Activated CD8-positive, alpha-beta memory T cell treated with anti-CD3 and anti-CD28 coated beads for 1 hour (primary cell): ENCODE measurements around the gene MCU.
"Not testable (repeated sequence)": the region's sequence is repeated elsewhere in the genome, so short reads cannot be mapped to it uniquely, and the experiment has no call there.

ENCODE experiments used
- DNase-seq, 2 donors: peaks; one replicate each; pipeline ENCODE4 v3.0.0-alpha.2; 2020; ENCODE audit warnings: low read depth in 1 of 2; ENCODE audit errors: extremely low read depth in 1 of 2

Gene MCU

DNA sequence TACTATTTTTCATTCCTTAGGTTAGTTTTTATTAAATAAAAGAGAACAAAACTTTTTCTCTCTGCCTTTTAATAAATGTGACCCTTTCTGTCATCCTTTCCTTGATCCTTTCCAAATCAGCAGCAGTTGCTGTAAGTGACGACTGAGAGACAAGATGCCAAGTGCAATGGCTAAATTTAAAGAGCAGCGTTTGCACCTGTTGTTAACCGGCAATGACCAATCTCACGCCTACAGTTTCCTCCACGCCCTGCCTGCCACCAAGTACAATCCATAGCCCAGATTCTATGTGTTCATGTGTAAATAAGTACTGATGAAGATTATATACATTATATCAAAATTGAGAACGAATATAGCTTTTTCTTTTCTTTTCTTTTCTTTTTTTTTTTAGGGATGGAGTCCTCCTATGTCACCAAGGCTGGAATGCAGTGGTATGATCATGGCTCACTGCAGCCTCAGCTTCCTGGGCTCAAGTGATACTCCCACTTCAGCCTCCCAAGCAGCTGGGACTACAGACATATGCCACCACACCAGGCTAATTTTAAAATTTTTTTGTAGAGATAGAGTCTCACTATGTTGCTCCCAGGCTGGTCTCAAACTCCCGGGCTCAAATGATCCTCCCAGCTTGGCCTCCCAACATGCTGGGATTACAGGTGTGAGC, 6.5 kb upstream of the MCU start:
- no peak for DNase-seq

GRCh38 chr10:72686430-72686829, 5.5 kb upstream of the MCU start:
- not testable (repeated sequence) for DNase-seq

GRCh38 chr10:72687035-72687434, 4.9 kb upstream of the MCU start:
- DNase-seq: no peak

- DNase-seq: no peak
These were observed 3.7 kb upstream of the MCU start for GRCh38 chr10:72688208-72688651.

DNA sequence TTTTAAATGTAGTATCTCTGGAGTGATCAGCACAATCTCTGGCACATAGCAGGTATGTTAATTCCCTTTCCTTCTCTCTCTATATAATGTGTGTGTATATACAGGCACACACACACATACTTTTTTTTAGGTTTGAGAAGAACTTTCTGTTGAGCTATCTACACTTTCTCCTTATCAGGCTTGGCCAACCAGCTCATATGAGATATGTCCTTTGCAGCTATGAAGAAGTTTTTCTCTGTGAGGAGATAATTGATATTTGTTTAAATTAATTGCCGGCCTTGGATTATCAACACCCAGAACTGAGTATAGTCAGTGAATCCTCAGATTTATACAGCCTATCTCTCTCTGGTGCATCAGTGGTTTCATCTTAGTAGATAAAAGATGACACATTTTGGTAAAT, 2.3 kb upstream of the MCU start:
- no peak for DNase-seq

- no peak for DNase-seq
These were observed 1.7 kb upstream of the MCU start for GRCh38 chr10:72690071-72690755.

DNA sequence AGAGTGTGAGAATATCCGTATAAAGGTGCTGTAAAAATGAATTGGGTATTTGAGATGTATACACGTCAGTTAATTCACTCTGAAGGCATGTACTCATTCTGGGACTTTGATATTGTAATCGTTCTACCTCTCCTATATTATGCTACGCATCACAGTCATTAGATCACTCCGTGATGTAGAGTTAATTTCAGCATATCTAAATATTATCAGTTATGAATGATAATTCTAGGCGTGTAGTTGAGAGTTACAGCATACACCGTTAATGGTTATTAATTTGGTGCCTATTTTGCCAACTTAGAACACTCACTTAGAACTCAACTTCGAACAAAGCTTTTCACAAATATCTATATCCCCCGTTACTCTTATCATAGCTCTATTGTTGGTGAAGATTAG, 477 bp upstream of the MCU start:
- DNase-seq: no peak

DNA sequence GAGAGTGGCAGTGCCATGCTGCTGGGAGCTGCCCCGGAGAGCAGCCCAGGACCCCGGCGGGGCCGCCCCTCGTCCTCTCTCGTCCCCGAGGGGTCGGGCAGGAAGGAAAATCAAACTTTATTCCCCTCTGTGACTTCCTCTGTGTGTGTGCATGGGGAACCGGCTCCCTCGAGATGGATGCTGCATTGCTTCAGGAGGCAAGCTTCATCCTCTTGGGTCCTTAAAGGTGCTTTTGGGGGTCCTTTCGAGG, 726 bp downstream of the MCU start:
- DNase-seq: no peak

GRCh38 chr10:72692994-72693781, 1.2 kb downstream of the MCU start:
- no peak for DNase-seq

DNA sequence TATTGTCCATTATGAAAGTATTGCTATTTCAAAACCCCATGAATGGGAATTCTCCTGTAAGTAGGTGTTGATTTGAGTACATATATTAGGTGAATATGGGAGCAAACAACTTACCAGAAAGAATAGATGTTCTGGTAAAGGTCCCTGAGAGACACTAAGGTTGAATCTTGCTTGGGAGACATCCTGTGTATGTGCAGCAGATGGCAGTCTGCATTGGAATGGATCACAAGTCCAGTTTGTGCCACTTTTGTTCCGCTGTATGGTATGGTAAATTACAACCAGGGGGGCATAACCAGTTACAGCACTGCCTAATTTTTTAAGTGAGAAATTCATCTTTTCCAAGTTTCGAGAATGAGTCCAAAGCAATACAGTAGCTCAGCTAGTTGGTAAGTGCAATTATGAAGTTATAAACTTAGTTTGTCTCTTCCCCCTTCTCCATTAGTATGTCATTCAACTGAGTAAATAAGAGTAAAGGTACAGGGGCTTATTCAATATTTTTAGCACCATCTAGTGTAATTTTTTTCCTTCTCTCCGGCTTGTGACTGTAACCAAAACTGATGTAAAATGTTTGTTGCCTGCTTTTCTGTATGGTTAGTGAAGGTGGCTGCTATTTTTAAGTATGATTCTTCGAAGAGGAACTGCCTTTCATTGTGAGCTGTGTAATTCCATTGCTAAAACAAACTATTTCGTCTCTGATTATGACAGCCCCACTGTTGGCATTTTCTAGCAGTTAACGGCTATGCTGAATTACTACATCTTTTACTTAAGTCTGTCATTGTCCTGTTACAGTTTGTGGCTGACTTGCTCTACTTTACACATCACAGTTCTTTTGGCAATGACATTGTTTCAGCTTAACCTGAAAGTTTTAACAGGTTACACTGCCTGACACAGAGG, 2.8 kb downstream of the MCU start:
- DNase-seq: no peak

GRCh38 chr10:72695496-72695895, 3.6 kb downstream of the MCU start:
- DNase-seq: no peak

DNA sequence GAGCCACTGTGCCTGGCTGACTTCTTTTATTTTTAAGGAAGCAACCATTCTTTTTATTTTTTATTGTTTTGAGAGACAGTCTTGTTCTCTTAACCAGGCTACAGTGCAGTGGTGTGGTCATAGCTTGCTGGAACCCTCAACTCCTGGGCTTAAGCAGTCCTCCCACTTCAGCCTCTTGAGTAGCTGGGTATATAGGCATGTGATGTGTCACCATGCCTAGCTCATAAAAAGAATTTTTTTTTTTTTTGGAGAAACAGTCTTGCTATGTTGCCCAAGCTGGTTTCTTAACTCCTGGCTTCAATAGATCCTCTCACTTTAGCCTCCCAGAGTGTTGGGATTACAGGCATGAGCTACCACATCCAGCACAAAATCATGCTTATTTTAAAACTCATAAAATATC, 5.8 kb downstream of the MCU start:
- DNase-seq: no peak

GRCh38 chr10:72702465-72702864, 10.5 kb downstream of the MCU start:
- DNase-seq: not testable (repeated sequence)

GRCh38 chr10:72702868-72703581, 11.1 kb downstream of the MCU start:
- no peak for DNase-seq

DNA sequence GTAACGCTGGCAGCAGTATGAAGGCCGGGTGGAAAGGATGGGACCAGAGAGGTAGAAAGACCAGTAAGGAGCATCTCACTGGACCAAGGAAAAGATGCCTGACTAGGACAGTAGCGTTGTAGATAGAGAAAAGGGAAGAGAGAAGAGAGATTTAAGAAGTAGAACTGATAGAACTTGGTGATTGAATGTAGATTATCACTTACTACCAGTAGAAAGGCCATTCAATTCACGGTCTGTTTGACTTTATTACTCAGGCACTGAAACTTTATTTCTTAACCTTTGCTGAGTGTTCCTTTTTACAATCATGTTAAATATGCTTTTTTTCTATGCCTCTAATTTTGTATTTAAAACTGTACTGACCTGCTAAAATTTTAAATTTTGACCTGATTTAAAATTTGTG, 12.2 kb downstream of the MCU start:
- no peak for DNase-seq

GRCh38 chr10:72709041-72709440, 17.1 kb downstream of the MCU start:
- no peak for DNase-seq

- no peak for DNase-seq
These were observed 20.2 kb downstream of the MCU start for GRCh38 chr10:72712136-72712535.

DNA sequence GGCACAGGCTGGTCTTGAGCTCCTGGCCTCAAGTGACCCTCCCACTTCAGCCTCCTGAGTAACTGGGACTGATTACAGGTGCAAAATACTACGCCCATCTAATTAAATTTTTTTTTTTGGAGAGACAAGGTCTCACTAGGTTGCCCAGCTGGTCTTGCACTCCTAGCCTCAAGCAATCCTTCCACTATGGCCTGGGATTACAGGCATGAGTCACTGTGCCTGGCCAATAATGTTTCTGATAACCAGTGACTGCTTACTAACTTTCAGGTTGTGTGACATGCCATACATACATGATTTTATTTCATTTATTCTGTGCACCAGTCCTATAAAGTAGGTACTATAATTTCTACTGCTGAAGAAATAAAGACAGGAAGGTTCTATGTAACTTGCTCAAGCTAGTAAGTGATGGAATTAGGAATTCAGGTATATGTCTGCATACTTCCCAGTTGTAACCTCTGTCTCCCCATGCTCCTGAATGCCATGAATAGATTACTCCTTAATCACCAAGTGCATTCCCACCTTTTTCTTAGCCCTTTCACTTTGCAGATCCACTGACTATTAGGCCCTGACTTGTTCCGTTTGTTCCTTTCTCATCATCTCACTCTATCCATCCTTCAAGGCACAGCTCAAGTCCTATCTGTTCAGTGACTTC, 28.1 kb downstream of the MCU start:
- DNase-seq: no peak

- no peak for DNase-seq
These were observed 29.1 kb downstream of the MCU start for GRCh38 chr10:72720814-72721660.
